K562 (cell line): Measurements from ENCODE around the gene POLR2A. TPM values are rescaled to one million over a fixed set of nuclear protein-coding genes. Genes with fewer than 3 reads are reported as not detected.

Experiments used
- CCNT2 ChIP-seq: IDR thresholded peaks from 2 replicates; pipeline ENCODE4 v1.6.1; 2011; ENCODE audit warnings: borderline replicate concordance, low read depth, mild to moderate bottlenecking, moderate library complexity, mixed read lengths, low read length; ENCODE audit not compliant: insufficient read length; ENCODE audit errors: extremely low read depth
- ELF1 ChIP-seq: fragments of 200-800 bp; sonication (Bioruptor generic); IDR thresholded peaks from 2 replicates; pipeline ENCODE4 v1.6.1; 2016; ENCODE audit warnings: missing genetic modification characterization, missing compliant biosample characterization
- EP300 ChIP-seq: IDR thresholded peaks from 2 replicates; pipeline ENCODE4 v1.6.1; 2012; ENCODE audit warnings: low read length, improper control_type of control experiment
- HDAC3 ChIP-seq: fragments of 450-650 bp; IDR thresholded peaks from 2 replicates; pipeline ENCODE4 v1.6.1; 2018; ENCODE audit warnings: borderline replicate concordance, mild to moderate bottlenecking, moderate library complexity; ENCODE audit not compliant: partially characterized antibody
- MITF ChIP-seq: IDR thresholded peaks from 2 replicates; pipeline ENCODE4 v1.6.1; 2014; ENCODE audit warnings: antibody characterized with exemption
- PHF8 ChIP-seq: fragments of 200-600 bp; sonication (generic); IDR thresholded peaks from 2 replicates; pipeline ENCODE4 v1.6.1; 2012; ENCODE audit warnings: mixed run types, mild to moderate bottlenecking, inconsistent platforms, low read length, moderate library complexity, borderline replicate concordance
- PHTF2 ChIP-seq: fragments of 250-450 bp; sonication (Bioruptor Pico); IDR thresholded peaks from 2 replicates; pipeline ENCODE4 v1.5.0; 2021; ENCODE audit warnings: mild to moderate bottlenecking
- PREB ChIP-seq: sonication (generic); formaldehyde crosslinking; IDR thresholded peaks from 2 replicates; pipeline ENCODE4 v1.8.1; 2023; ENCODE audit warnings: mild to moderate bottlenecking, missing genetic modification reagents
- RFX1 ChIP-seq: fragments of 450-650 bp; IDR thresholded peaks from 2 replicates; pipeline ENCODE4 v1.6.1; 2016; ENCODE audit warnings: mild to moderate bottlenecking, moderate library complexity
- TEAD2 ChIP-seq: fragments of 450-650 bp; IDR thresholded peaks from 2 replicates; pipeline ENCODE4 v1.6.1; 2016; ENCODE audit warnings: missing genetic modification characterization, control low read depth, missing compliant biosample characterization
- TEAD4 ChIP-seq, 2 experiments: sonication (generic) in 1 of 2; formaldehyde crosslinking in 1 of 2; IDR thresholded peaks; 2 replicates each; pipeline versions ENCODE4 v1.6.1 to v1.8.0; 2012 to 2022; ENCODE audit warnings: borderline replicate concordance in 1 of 2, inconsistent platforms in 1 of 2, low read length in 1 of 2, mild to moderate bottlenecking in 1 of 2, missing genetic modification reagents in 1 of 2
- THAP7 ChIP-seq: fragments of 250-450 bp; sonication (Bioruptor Pico); IDR thresholded peaks from 2 replicates; pipeline ENCODE4 v1.5.0; 2021
- YY1 ChIP-seq, 3 experiments: IDR thresholded peaks; 2 replicates each; pipeline ENCODE4 v1.6.1; 2011; ENCODE audit warnings: low read length in 2 of 3, mild to moderate bottlenecking in 2 of 3, moderate library complexity in 2 of 3, borderline replicate concordance in 1 of 3, control low read depth in 1 of 3, low read depth in 1 of 3; ENCODE audit not compliant: insufficient read depth in 3 of 3, insufficient replicate concordance in 2 of 3, control insufficient read depth in 1 of 3, insufficient read length in 1 of 3; ENCODE audit errors: extremely low read depth in 1 of 3
- ZEB2 ChIP-seq: fragments of 450-650 bp; IDR thresholded peaks from 2 replicates; pipeline ENCODE4 v1.6.1; 2016
- ZNF253 ChIP-seq: fragments of 250-450 bp; sonication (Bioruptor Pico); conservative IDR thresholded peaks from 2 replicates; pipeline ENCODE4 v1.6.1; 2021; ENCODE audit warnings: mild to moderate bottlenecking
- ZNF436 ChIP-seq: fragments of 250-450, 450-650 bp; sonication (Bioruptor Pico); formaldehyde crosslinking; IDR thresholded peaks from 2 replicates; pipeline ENCODE4 v1.7.0; 2020; ENCODE audit warnings: mild to moderate bottlenecking
- ZNF551 ChIP-seq: fragments of 250-450 bp; sonication (Bioruptor Pico); IDR thresholded peaks from 2 replicates; pipeline ENCODE4 v1.5.0; 2021; ENCODE audit warnings: mild to moderate bottlenecking, moderate library complexity
- ZNF644 ChIP-seq: fragments of 200-800 bp; sonication (Bioruptor generic); IDR thresholded peaks from 2 replicates; pipeline ENCODE4 v1.6.1; 2016; ENCODE audit warnings: low read depth, missing genetic modification characterization, missing compliant biosample characterization
- polyA plus RNA-seq, 8 experiments: library from polyadenylated mRNA; depleted of rRNA in 4 of 8; stranded (reverse) in 5 of 8; unstranded in 3 of 8; fragments of >200 nt; fragmentation: Nextera tagmentation in 2 of 8; fragmentation: Illumina TruSeq in 1 of 8; extraction: Ambion mirVana in 2 of 8; extraction: Trizol in 1 of 8; gene quantifications; 2 replicates each; pipeline versions ENCODE4 v1.2.1 to v1.2.3, GENCODE V29; 2011 to 2014; ENCODE audit warnings: inconsistent platforms in 1 of 8, missing spikeins in 1 of 8
- total RNA-seq, 7 experiments: library from RNA; depleted of rRNA in 6 of 7; stranded (reverse); fragments of >200 nt in 6 of 7; fragmentation: Illumina TruSeq in 2 of 7; extraction: Trizol in 2 of 7; gene quantifications; 2 replicates each; pipeline versions ENCODE4 v1.2.1 to v1.2.3, GENCODE V29; 2011 to 2021; ENCODE audit warnings: low replicate concordance in 1 of 7
- TF ChIP-seq, protein P1 (sequence below): fragments of 450-650 bp; IDR thresholded peaks from 2 replicates; pipeline ENCODE4 v1.6.1; 2016; ENCODE audit warnings: antibody characterized with exemption

Gene POLR2A
- total and polyA plus RNA-seq, 9 of the 15 experiments (the other 6 are each of a cell fraction or from before 2014, with no cell fraction given): 1.3 to 109 (median 12.4) TPM

- peak; percentile 87 for TF ChIP-seq CCNT2
- peak; percentile 52; the same call in 1 of the 2 replicates for TF ChIP-seq ZNF644 (tag)
- peak; percentile 14; the same call in 1 of the 2 replicates for TF ChIP-seq EP300
- no peak for TF ChIP-seq ZNF551 (CRISPR knock-in tag)
- peak; percentile 28 for TF ChIP-seq HDAC3
- peak; percentile 72; the same call in 1 of the 2 replicates for TF ChIP-seq ZNF436 (CRISPR knock-in tag)
- TF ChIP-seq THAP7 (CRISPR knock-in tag): peak; percentile 78
- TF ChIP-seq ZEB2: no peak
- no peak for TF ChIP-seq RFX1
- TF ChIP-seq TEAD4 (IDR thresholded peaks at IDR 0.05; ENCODE audit: low read length): peak; percentile 21; the same call in 1 of the 2 replicates
- no peak for TF ChIP-seq TEAD4 (CRISPR knock-in tag; IDR thresholded peaks at IDR 0.05; ENCODE audit: borderline replicate concordance)
- no peak for TF ChIP-seq ZNF253 (CRISPR knock-in tag)
- peak; percentile 20; the same call in 1 of the 2 replicates for TF ChIP-seq PHTF2
- no peak for TF ChIP-seq MITF
- peak; percentile 65 for TF ChIP-seq PHF8
- TF ChIP-seq ELF1 (tag): peak; percentile 3
- TF ChIP-seq PREB (CRISPR knock-in tag): no peak
- no peak for TF ChIP-seq TEAD2
- TF ChIP-seq, protein P1, sequence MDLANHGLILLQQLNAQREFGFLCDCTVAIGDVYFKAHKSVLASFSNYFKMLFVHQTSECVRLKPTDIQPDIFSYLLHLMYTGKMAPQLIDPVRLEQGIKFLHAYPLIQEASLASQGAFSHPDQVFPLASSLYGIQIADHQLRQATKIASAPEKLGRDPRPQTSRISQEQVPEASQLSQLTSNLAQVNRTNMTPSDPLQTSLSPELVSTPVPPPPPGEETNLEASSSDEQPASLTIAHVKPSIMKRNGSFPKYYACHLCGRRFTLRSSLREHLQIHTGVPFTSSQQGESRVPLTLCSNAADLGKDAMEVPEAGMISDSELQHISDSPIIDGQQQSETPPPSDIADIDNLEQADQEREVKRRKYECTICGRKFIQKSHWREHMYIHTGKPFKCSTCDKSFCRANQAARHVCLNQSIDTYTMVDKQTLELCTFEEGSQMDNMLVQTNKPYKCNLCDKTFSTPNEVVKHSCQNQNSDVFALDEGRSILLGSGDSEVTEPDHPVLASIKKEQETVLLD: peak; percentile 92
- peak; percentile 50 to 83 (median 78) for TF ChIP-seq YY1 (IDR thresholded peaks at IDR 0.05; ENCODE audit: borderline replicate concordance in 1 of 3, control insufficient read depth in 1 of 3, extremely low read depth in 1 of 3, insufficient read depth in 3 of 3, insufficient read length in 1 of 3, insufficient replicate concordance in 2 of 3, low read depth in 1 of 3, low read length in 2 of 3)
Observed at GRCh38 chr17:7484067-7484918, at the start of gene POLR2A (continued).
